Fibroblast of pulmonary artery (primary cell): ENCODE data around the gene USHBP1.

Source experiments
- DNase-seq: peaks from one replicate; pipeline ENCODE4 v3.0.0-alpha.2; 2010; ENCODE audit warnings: low read depth
- H3K4me3 ChIP-seq: replicated peaks from 2 replicates; pipeline ENCODE4 v1.5.1; 2011; ENCODE audit warnings: low read depth, mild to moderate bottlenecking, control low read depth, low read length, moderate library complexity
- CTCF ChIP-seq: IDR thresholded peaks from 2 replicates; pipeline ENCODE4 v1.5.1; 2011; ENCODE audit warnings: mild to moderate bottlenecking, control low read depth, low read length, inconsistent platforms; ENCODE audit errors: missing control alignments

The USHBP1 gene

GRCh38 chr19:17294051-17294891 lies 29.7 kb upstream of the USHBP1 start:
- DNase-seq = no peak
- no peak overlapping the region for H3K4me3 ChIP-seq
- TF ChIP-seq CTCF = no peak

- H3K4me3 ChIP-seq = no peak overlapping the region
- no peak for DNase-seq
- no peak for TF ChIP-seq CTCF
Observed at GRCh38 chr19:17293605-17294004, 29.1 kb upstream of the USHBP1 start.

- TF ChIP-seq CTCF = peak; percentile 86
- H3K4me3 ChIP-seq = peak overlapping the region; percentile 66
- DNase-seq = peak; percentile 90
Observed at GRCh38 chr19:17292301-17293074, 27.9 kb upstream of the USHBP1 start.

GRCh38 chr19:17289489-17289888 lies 24.9 kb upstream of the USHBP1 start:
- no peak for TF ChIP-seq CTCF
- H3K4me3 ChIP-seq = peak overlapping the region; percentile 12
- peak; percentile 93 for DNase-seq

- no peak for DNase-seq
- H3K4me3 ChIP-seq = no peak overlapping the region
- TF ChIP-seq CTCF = no peak
Observed at GRCh38 chr19:17286752-17287151, 22.2 kb upstream of the USHBP1 start.

GRCh38 chr19:17286263-17286662 lies 21.7 kb upstream of the USHBP1 start:
- H3K4me3 ChIP-seq = no peak overlapping the region
- no peak for DNase-seq
- no peak for TF ChIP-seq CTCF
